HTR-8/SVneo (cell line): ENCODE results near the gene ZNF552.
A peak's percentile ranks its signal among the peaks of the same experiment; 100 is the strongest.
"Not testable (repeated sequence)": the region's sequence is repeated elsewhere in the genome, so short reads cannot be mapped to it uniquely, and the experiment has no call there.

Experiments
- DNase-seq: peaks from one replicate; pipeline ENCODE4 v3.0.0; 2011; ENCODE audit warnings: low spot score, mixed read lengths; ENCODE audit not compliant: insufficient read length
- FAIRE-seq: peaks from 2 replicates; lab custom pipeline; 2011; peaks lifted over from hg19 to GRCh38; lab: Jason Lieb, UNC

ZNF552 gene

GRCh38 chr19:57814505-57815246, at the start of gene ZNF552:
ZNF552 (minus strand) TSS chr19:57814913; CDS start chr19:57814743, 170 bp downstream.
- DNase-seq: peak; percentile 90
- FAIRE-seq: no peak

- DNase-seq, FAIRE-seq: not testable (repeated sequence)
Measured at GRCh38 chr19:57862351-57862750, 47.6 kb upstream of the ZNF552 start.

GRCh38 chr19:57854117-57854516, 39.4 kb upstream of the ZNF552 start:
- DNase-seq, FAIRE-seq: not testable (repeated sequence)

- FAIRE-seq, DNase-seq: not testable (repeated sequence)
Measured at GRCh38 chr19:57851812-57852603, 37.3 kb upstream of the ZNF552 start.

GRCh38 chr19:57850553-57851017, 35.9 kb upstream of the ZNF552 start:
- FAIRE-seq: no peak
- DNase-seq: no peak

GRCh38 chr19:57849666-57850473, 35.2 kb upstream of the ZNF552 start, which contains the start of gene ZNF587:
ZNF587 (plus strand) TSS chr19:57849859; CDS start chr19:57850039, 180 bp downstream.
- peak; percentile 96 for FAIRE-seq

GRCh38 chr19:57849162-57849665, 34.5 kb upstream of the ZNF552 start:
- FAIRE-seq, DNase-seq: not testable (repeated sequence)

More at GRCh38 chr19:57849666-57850473, 35.2 kb upstream of the ZNF552 start, which contains the start of gene ZNF587:
- peak; percentile 74 for DNase-seq

GRCh38 chr19:57847164-57847563, 32.5 kb upstream of the ZNF552 start:
- not testable (repeated sequence) for FAIRE-seq, DNase-seq

- DNase-seq: no peak
- no peak for FAIRE-seq
Measured at GRCh38 chr19:57841122-57841763, 26.5 kb upstream of the ZNF552 start.

- FAIRE-seq, DNase-seq: not testable (repeated sequence)
Measured at GRCh38 chr19:57838622-57839191, 24.0 kb upstream of the ZNF552 start.

GRCh38 chr19:57836991-57837390, 22.3 kb upstream of the ZNF552 start:
- FAIRE-seq, DNase-seq: not testable (repeated sequence)

GRCh38 chr19:57830071-57830602, 15.4 kb upstream of the ZNF552 start, which contains the start of gene ZNF587B:
ZNF587B (plus strand) TSS chr19:57830299; CDS start chr19:57830529, 230 bp downstream.
- DNase-seq (peak; percentile 41), FAIRE-seq (no peak)

- no peak for FAIRE-seq
- DNase-seq: no peak
Measured at GRCh38 chr19:57829316-57829715, 14.6 kb upstream of the ZNF552 start.

- FAIRE-seq (no peak), DNase-seq (no peak)
Measured at GRCh38 chr19:57825511-57825910, 10.8 kb upstream of the ZNF552 start.

GRCh38 chr19:57823608-57824007, 8.9 kb upstream of the ZNF552 start:
- not testable (repeated sequence) for FAIRE-seq, DNase-seq

GRCh38 chr19:57823155-57823554, 8.4 kb upstream of the ZNF552 start:
- FAIRE-seq, DNase-seq: not testable (repeated sequence)

- DNase-seq, FAIRE-seq: not testable (repeated sequence)
Measured at GRCh38 chr19:57821501-57821900, 6.8 kb upstream of the ZNF552 start.

- DNase-seq, FAIRE-seq: not testable (repeated sequence)
Measured at GRCh38 chr19:57821095-57821494, 6.4 kb upstream of the ZNF552 start.
